Activated T-cell treated with anti-CD3 and anti-CD28 coated beads for 48 hours (primary cell): Measurements from ENCODE around the gene CADPS2.

Source experiments
- DNase-seq: peaks from one replicate; pipeline ENCODE4 v3.0.0-alpha.2; 2020; ENCODE audit warnings: low read depth

The CADPS2 gene

GRCh38 chr7:122453432-122453831 lies 432.8 kb downstream of the CADPS2 start:
- DNase-seq: no peak

- no peak for DNase-seq
Measured at GRCh38 chr7:122448893-122449589, 437.2 kb downstream of the CADPS2 start.

- no peak for DNase-seq
Measured at GRCh38 chr7:122442929-122443328, 443.3 kb downstream of the CADPS2 start.

GRCh38 chr7:122438492-122438891 lies 447.8 kb downstream of the CADPS2 start:
- no peak for DNase-seq

- DNase-seq: no peak
Measured at GRCh38 chr7:122438006-122438405, 448.3 kb downstream of the CADPS2 start.

- DNase-seq: no peak
Measured at GRCh38 chr7:122433765-122434164, 452.5 kb downstream of the CADPS2 start.

GRCh38 chr7:122430710-122431109 lies 455.6 kb downstream of the CADPS2 start:
- DNase-seq: no peak

GRCh38 chr7:122429926-122430325 lies 456.3 kb downstream of the CADPS2 start:
- no peak for DNase-seq

- no peak for DNase-seq
Measured at GRCh38 chr7:122425731-122426130, 460.5 kb downstream of the CADPS2 start.

- no peak for DNase-seq
Measured at GRCh38 chr7:122423591-122423990, 462.7 kb downstream of the CADPS2 start.

GRCh38 chr7:122416336-122416735 lies 469.9 kb downstream of the CADPS2 start:
- DNase-seq: no peak

GRCh38 chr7:122415510-122415909 lies 470.8 kb downstream of the CADPS2 start:
- DNase-seq: no peak

- no peak for DNase-seq
Measured at GRCh38 chr7:122413339-122413738, 472.9 kb downstream of the CADPS2 start.

GRCh38 chr7:122412883-122413282 lies 473.4 kb downstream of the CADPS2 start:
- DNase-seq: no peak

- DNase-seq: no peak
Measured at GRCh38 chr7:122412441-122412840, 473.8 kb downstream of the CADPS2 start.

GRCh38 chr7:122407195-122407594 lies 479.1 kb downstream of the CADPS2 start:
- no peak for DNase-seq

- no peak for DNase-seq
Measured at GRCh38 chr7:122403113-122403512, 483.1 kb downstream of the CADPS2 start.

- DNase-seq: no peak
Measured at GRCh38 chr7:122402235-122402634, 484.0 kb downstream of the CADPS2 start.

GRCh38 chr7:122397381-122397780 lies 488.9 kb downstream of the CADPS2 start:
- DNase-seq: no peak

- no peak for DNase-seq
Measured at GRCh38 chr7:122394512-122394911, 491.7 kb downstream of the CADPS2 start.

GRCh38 chr7:122384528-122384927 lies 501.7 kb downstream of the CADPS2 start:
- no peak for DNase-seq

GRCh38 chr7:122383934-122384333 lies 502.3 kb downstream of the CADPS2 start:
- DNase-seq: no peak

GRCh38 chr7:122380992-122381391 lies 505.3 kb downstream of the CADPS2 start:
- DNase-seq: no peak

GRCh38 chr7:122379491-122379890 lies 506.8 kb downstream of the CADPS2 start:
- no peak for DNase-seq
